A549 (cell line): Measurements from ENCODE around the gene NUDT16L1. TPM values are rescaled to one million over a fixed set of nuclear protein-coding genes. Genes with fewer than 3 reads are reported as not detected.

Source experiments
- ATAC-seq, 2 experiments: fragments of 200-7000 bp in 1 of 2; fragments of >200 bp in 1 of 2; cut with Nextera tagmentation in 1 of 2; cut with Tn5 transposase in 1 of 2; 3 replicates each; pipeline versions ENCODE4 v1.8.0 to v1.9.1; 2018 to 2020; ENCODE audit warnings: mild to moderate bottlenecking in 1 of 2, moderate library complexity in 1 of 2
- CTCF ChIA-PET: fragments of 300-600 bp; sonication (Branson Sonifier 250); formaldehyde crosslinking; extraction: SDS; loops from one replicate; lab custom pipeline; 2021; ENCODE audit warnings: antibody characterized with exemption, inconsistent platforms; lab: Yijun Ruan, JAX
- POLR2A ChIA-PET: fragments of 350-600 bp; formaldehyde crosslinking; extraction: SDS; loops from one replicate; lab custom pipeline; 2021; ENCODE audit warnings: antibody characterized with exemption, inconsistent platforms; lab: Yijun Ruan, JAX
- DNase-seq, 2 experiments: peaks; one replicate each; pipeline versions ENCODE4 v3.0.0 to v3.0.0-alpha.2; 2011 to 2016; ENCODE audit warnings: low read depth in 1 of 2, low spot score in 1 of 2
- FAIRE-seq: peaks from 2 replicates; lab custom pipeline; 2011; peaks lifted over from hg19 to GRCh38; lab: Jason Lieb, UNC
- H3K27ac ChIP-seq, 2 experiments: fragments of >200 bp; sonication (Bioruptor Twin); formaldehyde crosslinking; 3 replicates each; pipeline ENCODE4 v1.5.1; 2016 to 2017
- H3K4me1 ChIP-seq: fragments of >200 bp; sonication (Bioruptor Twin); formaldehyde crosslinking; 3 replicates; pipeline ENCODE4 v1.6.1; 2016
- H3K4me2 ChIP-seq: fragments of >200 bp; sonication (Bioruptor Twin); formaldehyde crosslinking; 3 replicates; pipeline ENCODE4 v1.6.1; 2016
- H3K4me3 ChIP-seq: fragments of >200 bp; sonication (Bioruptor Twin); formaldehyde crosslinking; 3 replicates; pipeline ENCODE4 v1.5.1; 2016
- H3K9me3 ChIP-seq: fragments of >200 bp; sonication (Bioruptor Twin); formaldehyde crosslinking; 3 replicates; pipeline ENCODE4 v1.6.1; 2016
- ATOH8 ChIP-seq: fragments of 250-450 bp; sonication (Bioruptor Pico); IDR thresholded peaks from 2 replicates; pipeline ENCODE4 v1.5.0; 2020; ENCODE audit warnings: low read depth, mild to moderate bottlenecking, moderate library complexity
- CHD2 ChIP-seq: fragments of 150-350 bp; IDR thresholded peaks from 2 replicates; pipeline ENCODE4 v1.6.1; 2014; ENCODE audit warnings: low read length; ENCODE audit not compliant: partially characterized antibody
- EHF ChIP-seq: fragments of 250-450 bp; sonication (Bioruptor Pico); IDR thresholded peaks from 2 replicates; pipeline ENCODE4 v1.5.0; 2020; ENCODE audit warnings: mild to moderate bottlenecking
- EHMT2 ChIP-seq: fragments of 200-600 bp; sonication (generic); IDR thresholded peaks from 2 replicates; pipeline ENCODE4 v1.6.1; 2016; ENCODE audit warnings: antibody characterized with exemption, low read depth, mild to moderate bottlenecking, moderate library complexity
- FOSB ChIP-seq: fragments of 250-450 bp; sonication (Bioruptor Pico); IDR thresholded peaks from 2 replicates; pipeline ENCODE4 v1.5.0; 2020; ENCODE audit warnings: mild to moderate bottlenecking, moderate library complexity
- GATA3 ChIP-seq: IDR thresholded peaks from 2 replicates; pipeline ENCODE4 v1.6.1; 2012; ENCODE audit warnings: borderline replicate concordance
- HMGXB4 ChIP-seq: fragments of 250-450 bp; sonication (Bioruptor Pico); IDR thresholded peaks from 2 replicates; pipeline ENCODE4 v1.5.0; 2021; ENCODE audit warnings: mild to moderate bottlenecking, moderate library complexity, borderline replicate concordance
- JUN ChIP-seq, 2 experiments: fragments of >200 bp; sonication (Bioruptor Twin); formaldehyde crosslinking; IDR thresholded peaks; 2 replicates in 1 of 2; 3 replicates in 1 of 2; pipeline ENCODE4 v1.6.1; 2016 to 2017
- JUNB ChIP-seq: fragments of >200 bp; sonication (Bioruptor Twin); formaldehyde crosslinking; IDR thresholded peaks from 2 replicates; pipeline ENCODE4 v1.6.1; 2016
- NFE2L2 ChIP-seq: fragments of 150-350 bp; conservative IDR thresholded peaks from 2 replicates; pipeline ENCODE4 v1.6.1; 2014; ENCODE audit warnings: low read length
- PBX3 ChIP-seq: IDR thresholded peaks from 2 replicates; pipeline ENCODE4 v1.6.1; 2012
- RAD21 ChIP-seq, 2 experiments: fragments of >200 bp in 1 of 2; sonication (Bioruptor Twin) in 1 of 2; formaldehyde crosslinking in 1 of 2; IDR thresholded peaks in 1 of 2; conservative IDR thresholded peaks in 1 of 2; 2 replicates in 1 of 2; 3 replicates in 1 of 2; pipeline ENCODE4 v1.6.1; 2012 to 2018; ENCODE audit warnings: inconsistent platforms in 1 of 2
- RFX5 ChIP-seq: fragments of 450-650 bp; IDR thresholded peaks from 2 replicates; pipeline ENCODE4 v1.7.1; 2014; ENCODE audit warnings: antibody characterized with exemption, mild to moderate bottlenecking, moderate library complexity
- TP53 ChIP-seq: fragments of 250-450 bp; sonication (Bioruptor Pico); IDR thresholded peaks from 2 replicates; pipeline ENCODE4 v1.5.0; 2021; ENCODE audit warnings: mild to moderate bottlenecking, moderate library complexity
- ZC3H11A ChIP-seq: fragments of 450-650 bp; IDR thresholded peaks from 2 replicates; pipeline ENCODE4 v1.6.1; 2014; ENCODE audit warnings: antibody characterized with exemption, mild to moderate bottlenecking
- ZNF302 ChIP-seq: fragments of 250-450 bp; sonication (Bioruptor Pico); IDR thresholded peaks from 2 replicates; pipeline ENCODE4 v1.9.0; 2021; ENCODE audit warnings: inconsistent platforms, mild to moderate bottlenecking, moderate library complexity
- WGBS: methylation state at CpG from one replicate; pipeline ENCODE4 v1.1.6; 2017; ENCODE audit errors: missing lambda C conversion rate; 5-methylcytosine and 5-hydroxymethylcytosine counted together
- polyA plus RNA-seq, 4 experiments: library from polyadenylated mRNA; depleted of rRNA in 3 of 4; stranded (reverse); fragments of >200 nt; fragmentation: RNase III in 1 of 4; extraction: RNeasy Plus Mini Kit Qiagen cat#74134 plus additional on column Dnase treatment in 1 of 4; gene quantifications; 2 replicates in 3 of 4; 3 replicates in 1 of 4; pipeline ENCODE4 v1.2.3, GENCODE V29; 2011 to 2017

The NUDT16L1 gene
- polyA plus RNA-seq, 2 of the 4 experiments (the other 2 are of a cell fraction), result 15.5 to 22.9 TPM

GRCh38 chr16:4723071-4723767 is 29.9 kb downstream of the NUDT16L1 start:
- ChIA-PET CTCF (interaction anchor here (2.0 kb wide), 1 partner anchor 233 kb away, joined by 7 read pairs; no protein-coding TSS in a partner anchor), POLR2A (interaction anchor here (1.4 kb wide), 1 partner anchor 11 kb away, joined by 5 read pairs; the partner anchor contains the start of genes ANKS3 and DNAAF8)
- Histone ChIP-seq H3K9me3 (no peaks in the 10 kb centered on the region), H3K4me3 (no peak overlapping the region), H3K4me1 (no peaks in the 10 kb centered on the region), H3K27ac (no peak overlapping the region), H3K4me2 (no peak overlapping the region)
- ATAC-seq (no peak), FAIRE-seq (no peak), DNase-seq (no peak)
- WGBS, result 94% methylated on average over 14 of the region's 14 CpGs
- TF ChIP-seq JUN (IDR thresholded peaks at IDR 0.05) (no peak), RFX5 (no peak), CHD2 (no peak), HMGXB4 (CRISPR knock-in tag) (no peak), EHMT2 (no peak), ATOH8 (CRISPR knock-in tag) (no peak), TP53 (CRISPR knock-in tag) (no peak), JUNB (no peak), GATA3 (no peak), EHF (CRISPR knock-in tag) (no peak), ZC3H11A (no peak)

- ATAC-seq (no peak), DNase-seq (no peak), FAIRE-seq (no peak)
- Histone ChIP-seq H3K4me3 (no peak overlapping the region), H3K4me1 (no peaks in the 10 kb centered on the region), H3K4me2 (no peak overlapping the region), H3K27ac (no peak overlapping the region), H3K9me3 (no peaks in the 10 kb centered on the region)
- POLR2A ChIA-PET, result interaction anchor here (1.4 kb wide), 1 partner anchor 9 kb away, joined by 5 read pairs; the partner anchor contains the start of genes ANKS3 and DNAAF8
- CTCF ChIA-PET, result interaction anchor here (0.6 to 2.0 kb wide), 2 partner anchors 231 to 287 kb away, joined by 3 to 7 read pairs; no protein-coding TSS in a partner anchor
- WGBS, result 91% methylated on average over 11 of the region's 11 CpGs
- TF ChIP-seq ZNF302 (CRISPR knock-in tag), result no peak
- no peak for TF ChIP-seq RAD21 (conservative IDR thresholded peaks at IDR 0.05 in 1 of 2, IDR thresholded peaks at IDR 0.05 in 1 of 2)
- no peak for TF ChIP-seq PBX3
- TF ChIP-seq CHD2, result no peak
Measured at GRCh38 chr16:4724661-4725270, 31.4 kb downstream of the NUDT16L1 start.

GRCh38 chr16:4726616-4727015 is 33.3 kb downstream of the NUDT16L1 start:
- FAIRE-seq, result no peak
- TF ChIP-seq FOSB (CRISPR knock-in tag) (no peak), NFE2L2 (no peak)
- CTCF ChIA-PET, result interaction anchor here (1.0 kb wide), 1 partner anchor 229 kb away, joined by 3 read pairs; no protein-coding TSS in a partner anchor
- H3K9me3 ChIP-seq, result no peaks in the 10 kb centered on the region
- DNase-seq, result no peak
- H3K4me3 ChIP-seq, result no peak overlapping the region
- POLR2A ChIA-PET, result no interaction called here
- H3K4me1 ChIP-seq, result no peaks in the 10 kb centered on the region
- no peak overlapping the region for H3K27ac ChIP-seq
- no peak overlapping the region for H3K4me2 ChIP-seq
- no peak for ATAC-seq
- WGBS, result 93% methylated on average over 18 of the region's 18 CpGs
